Endothelial cell of umbilical vein (primary cell): ENCODE results near the gene SMCO2. TPM values are rescaled to one million over a fixed set of nuclear protein-coding genes. Genes with fewer than 3 reads are reported as not detected.

Experiments used
- BruUV-seq: library from RNA; stranded (reverse); fragments of 400-500 nt; replicated peaks from 2 replicates; lab custom pipeline; 2021; lab: Mats Ljungman, UMichigan
- CTCF ChIA-PET: fragments of 300-600, 350-600 bp; sonication (Branson Sonifier 250); formaldehyde crosslinking; loops from one replicate; lab custom pipeline; 2021; ENCODE audit warnings: antibody characterized with exemption, inconsistent platforms; lab: Charles Lee
- POLR2A ChIA-PET: fragments of 300-600, 350-600 bp; sonication (Branson Sonifier 250); formaldehyde crosslinking; loops from one replicate; lab custom pipeline; 2021; ENCODE audit warnings: antibody characterized with exemption, inconsistent platforms; lab: Charles Lee
- DNase-seq: peaks from one replicate; pipeline ENCODE4 v3.0.0-alpha.2; 2011; ENCODE audit warnings: low read depth, low spot score
- FAIRE-seq: peaks from 2 replicates; lab custom pipeline; 2011; peaks lifted over from hg19 to GRCh38; lab: Jason Lieb, UNC
- H2AFZ ChIP-seq: 2 replicates; pipeline ENCODE4 v1.6.0; 2012; ENCODE audit warnings: low read depth, low read length, control low read depth, inconsistent platforms
- H3K27ac ChIP-seq: 2 replicates; pipeline ENCODE4 v1.5.1; 2011; ENCODE audit warnings: low read depth, mild to moderate bottlenecking, control low read depth, low read length, moderate library complexity; ENCODE audit not compliant: insufficient read depth
- H3K27me3 ChIP-seq, 2 experiments: 2 replicates each; pipeline versions ENCODE4 v1.6.0 to v1.6.1; 2011; ENCODE audit warnings: low read length in 2 of 2, mixed read lengths in 1 of 2; ENCODE audit not compliant: control insufficient read depth in 2 of 2, insufficient read depth in 2 of 2
- H3K36me3 ChIP-seq, 2 experiments: 2 replicates in 1 of 2; 3 replicates in 1 of 2; pipeline ENCODE4 v1.5.1; 2011; ENCODE audit warnings: low read length in 2 of 2, mild to moderate bottlenecking in 1 of 2, moderate library complexity in 1 of 2; ENCODE audit not compliant: control insufficient read depth in 2 of 2, insufficient read depth in 2 of 2; ENCODE audit errors: extremely low read depth in 1 of 2
- H3K4me1 ChIP-seq: 3 replicates; pipeline ENCODE4 v1.5.1; 2011; ENCODE audit warnings: mild to moderate bottlenecking, low read length; ENCODE audit not compliant: control insufficient read depth, insufficient read depth; ENCODE audit errors: extremely low read depth
- H3K4me2 ChIP-seq: 2 replicates; pipeline ENCODE4 v1.6.1; 2011; ENCODE audit warnings: low read length, control low read depth, mixed read lengths; ENCODE audit not compliant: insufficient read depth
- H3K4me3 ChIP-seq, 3 experiments: fragments of 200-600 bp in 1 of 3; sonication (generic), shearing (Covaris generic) in 1 of 3; replicated peaks in 1 of 3; 2 replicates each; pipeline ENCODE4 v1.5.1; 2011 to 2016; ENCODE audit warnings: control low read depth in 3 of 3, low read length in 3 of 3, mild to moderate bottlenecking in 2 of 3, inconsistent platforms in 1 of 3, low read depth in 1 of 3, moderate library complexity in 1 of 3; ENCODE audit not compliant: insufficient read depth in 1 of 3
- H3K79me2 ChIP-seq: 2 replicates; pipeline ENCODE4 v1.6.0; 2012; ENCODE audit warnings: low read length, inconsistent platforms; ENCODE audit not compliant: control insufficient read depth, insufficient read depth
- H3K9ac ChIP-seq: replicated peaks from 2 replicates; pipeline ENCODE3; 2011; ENCODE audit warnings: low read length, control low read depth; ENCODE audit not compliant: insufficient read depth; ENCODE audit errors: extremely low read depth
- H3K9me1 ChIP-seq: replicated peaks from 3 replicates; pipeline ENCODE4 v1.6.0; 2011; ENCODE audit warnings: mild to moderate bottlenecking, low read length; ENCODE audit not compliant: control insufficient read depth, insufficient read depth; ENCODE audit errors: extremely low read depth
- H3K9me3 ChIP-seq: replicated peaks from 2 replicates; pipeline ENCODE4 v1.5.1; 2012; ENCODE audit warnings: low read length, inconsistent platforms; ENCODE audit not compliant: control insufficient read depth, insufficient read depth
- H4K20me1 ChIP-seq: replicated peaks from 2 replicates; pipeline ENCODE3; 2011; ENCODE audit warnings: mild to moderate bottlenecking, low read length; ENCODE audit not compliant: control insufficient read depth, insufficient read depth; ENCODE audit errors: extremely low read depth
- EZH2 ChIP-seq: IDR thresholded peaks from 2 replicates; pipeline ENCODE4 v1.6.1; 2012; ENCODE audit warnings: borderline replicate concordance, low read depth, mild to moderate bottlenecking, moderate library complexity, low read length, inconsistent platforms; ENCODE audit not compliant: severe bottlenecking
- FOS ChIP-seq: IDR thresholded peaks from 2 replicates; pipeline ENCODE4 v1.6.1; 2011; ENCODE audit warnings: mild to moderate bottlenecking, low read length, moderate library complexity, borderline replicate concordance; ENCODE audit not compliant: insufficient read depth
- GATA2 ChIP-seq: IDR thresholded peaks from 2 replicates; pipeline ENCODE4 v1.7.0; 2011; ENCODE audit warnings: low read depth, mild to moderate bottlenecking, moderate library complexity, mixed read lengths, low read length; ENCODE audit not compliant: insufficient read length, insufficient read depth
- JUN ChIP-seq: IDR thresholded peaks from 2 replicates; pipeline ENCODE4 v1.6.1; 2011; ENCODE audit warnings: borderline replicate concordance, low read depth; ENCODE audit not compliant: insufficient read length, insufficient read depth
- MYC ChIP-seq: IDR thresholded peaks from one replicate; pipeline ENCODE4 v1.6.1; 2011; ENCODE audit warnings: mild to moderate bottlenecking, low read depth, low read length
- POLR2A ChIP-seq: IDR thresholded peaks from 2 replicates; pipeline ENCODE4 v1.6.1; 2012; ENCODE audit warnings: low read depth, mild to moderate bottlenecking, control low read depth, low read length
- POLR2AphosphoS5 ChIP-seq: IDR thresholded peaks from 2 replicates; pipeline ENCODE4 v1.6.1; 2012; ENCODE audit warnings: low read depth, mild to moderate bottlenecking, control low read depth, low read length, moderate library complexity; ENCODE audit not compliant: insufficient read depth
- dilution Hi-C: fragments of 300-500 bp; cut with MboI; formaldehyde crosslinking; loops from one replicate; pipeline ENCODE4 v1.15.0; 2019; ENCODE audit warnings: low sequenced_read_pairs; ENCODE audit not compliant: extremely low pct_ligation_motif_present
- intact Hi-C: fragments of 100-400 bp; cut with micrococcal nuclease; formaldehyde crosslinking; loops from one replicate; pipeline ENCODE4 v1.10.0; 2022
- polyA plus RNA-seq, 4 experiments: library from polyadenylated mRNA; depleted of rRNA in 3 of 4; stranded (reverse) in 3 of 4; unstranded in 1 of 4; fragments of >200 nt; gene quantifications; 2 replicates each; pipeline versions ENCODE4 v1.2.1 to v1.2.3, GENCODE V29; 2011 to 2012; ENCODE audit warnings: missing spikeins in 1 of 4
- total RNA-seq: library from RNA; stranded (reverse); gene quantifications from 2 replicates; pipeline ENCODE4 v1.2.3, GENCODE V29; 2021
- TF ChIP-seq, protein P1 (sequence below), 2 donors: IDR thresholded peaks; 1 replicate in 1 of 2; 2 replicates in 1 of 2; pipeline ENCODE4 v1.5.1; 2011; ENCODE audit warnings: low read length in 2 of 2, mild to moderate bottlenecking in 2 of 2, moderate library complexity in 2 of 2, control low read depth in 1 of 2, inconsistent platforms in 1 of 2, low read depth in 1 of 2; ENCODE audit not compliant: insufficient read depth in 1 of 2; ENCODE audit errors: extremely low read depth in 1 of 2
- TF ChIP-seq, protein P2 (sequence below): IDR thresholded peaks from 2 replicates; pipeline ENCODE4 v1.6.1; 2011; ENCODE audit not compliant: insufficient read depth, insufficient read length

Gene SMCO2
- total and polyA plus RNA-seq, 2 donors (not counting 3 experiments of a cell fraction or from before 2014, with no cell fraction given), result 0.33 to 0.49 TPM

GRCh38 chr12:27460471-27460978 lies 14.0 kb downstream of the SMCO2 start:
- DNase-seq, result peak; percentile 96
- H3K9ac ChIP-seq, result peak overlapping the region; percentile 47
- peaks cover 40% of the 10 kb centered on the region for H3K4me1 ChIP-seq
- H3K27ac ChIP-seq, result peak overlapping the region; percentile 88
- peak overlapping the region; percentile 29 for H2AFZ ChIP-seq
- H4K20me1 ChIP-seq, result no peaks in the 10 kb centered on the region
- no peaks in the 10 kb centered on the region for H3K27me3 ChIP-seq
- H3K9me3 ChIP-seq, result no peaks in the 10 kb centered on the region
- POLR2A ChIA-PET, result interaction anchor here (0.6 to 3.3 kb wide), 3 partner anchors 63 to 174 kb away, joined by 3 to 13 read pairs (median 8); partner anchors contain the start of gene PPFIBP1
- peak overlapping the region; percentile 86 for H3K4me2 ChIP-seq
- TF ChIP-seq GATA2 (peak; percentile 97), EZH2 (no peak), JUN (peak; percentile 69), MYC (no peak), FOS (peak; percentile 84), POLR2A (peak; percentile 49), POLR2AphosphoS5 (peak; percentile 69)
- TF ChIP-seq, protein P1, sequence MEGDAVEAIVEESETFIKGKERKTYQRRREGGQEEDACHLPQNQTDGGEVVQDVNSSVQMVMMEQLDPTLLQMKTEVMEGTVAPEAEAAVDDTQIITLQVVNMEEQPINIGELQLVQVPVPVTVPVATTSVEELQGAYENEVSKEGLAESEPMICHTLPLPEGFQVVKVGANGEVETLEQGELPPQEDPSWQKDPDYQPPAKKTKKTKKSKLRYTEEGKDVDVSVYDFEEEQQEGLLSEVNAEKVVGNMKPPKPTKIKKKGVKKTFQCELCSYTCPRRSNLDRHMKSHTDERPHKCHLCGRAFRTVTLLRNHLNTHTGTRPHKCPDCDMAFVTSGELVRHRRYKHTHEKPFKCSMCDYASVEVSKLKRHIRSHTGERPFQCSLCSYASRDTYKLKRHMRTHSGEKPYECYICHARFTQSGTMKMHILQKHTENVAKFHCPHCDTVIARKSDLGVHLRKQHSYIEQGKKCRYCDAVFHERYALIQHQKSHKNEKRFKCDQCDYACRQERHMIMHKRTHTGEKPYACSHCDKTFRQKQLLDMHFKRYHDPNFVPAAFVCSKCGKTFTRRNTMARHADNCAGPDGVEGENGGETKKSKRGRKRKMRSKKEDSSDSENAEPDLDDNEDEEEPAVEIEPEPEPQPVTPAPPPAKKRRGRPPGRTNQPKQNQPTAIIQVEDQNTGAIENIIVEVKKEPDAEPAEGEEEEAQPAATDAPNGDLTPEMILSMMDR (IDR thresholded peaks at IDR 0.05; ENCODE audit: extremely low read depth in 1 of 2, insufficient read depth in 1 of 2, low read depth in 1 of 2, low read length in 2 of 2), result no peak
- TF ChIP-seq, protein P2, sequence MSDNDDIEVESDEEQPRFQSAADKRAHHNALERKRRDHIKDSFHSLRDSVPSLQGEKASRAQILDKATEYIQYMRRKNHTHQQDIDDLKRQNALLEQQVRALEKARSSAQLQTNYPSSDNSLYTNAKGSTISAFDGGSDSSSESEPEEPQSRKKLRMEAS, result no peak
- dilution Hi-C loops, result no loop called here
- intact Hi-C loops, result loop anchor here (1.0 to 5.0 kb wide), 4 partner anchors 64 to 192 kb away; partner anchors contain the start of gene PPFIBP1
- no peaks in the 10 kb centered on the region for H3K9me1 ChIP-seq
- H3K36me3 ChIP-seq, result no peaks in the 10 kb centered on the region
- BruUV-seq, result TSS peak; percentile 64
- peak overlapping the region in 2 of 3 experiments; percentile 13 to 24 for H3K4me3 ChIP-seq
- no peaks in the 10 kb centered on the region for H3K79me2 ChIP-seq
- CTCF ChIA-PET, result interaction anchor here (0.8 to 3.2 kb wide), 9 partner anchors 16 to 96 kb away, joined by 3 to 23 read pairs (median 4); partner anchors contain the start of gene PPFIBP1
- FAIRE-seq, result peak; percentile 97
